ENCODE data around the gene NONO.
"Not testable (repeated sequence)": the region's sequence is repeated elsewhere in the genome, so short reads cannot be mapped to it uniquely, and the experiment has no call there.

The NONO gene

DNA sequence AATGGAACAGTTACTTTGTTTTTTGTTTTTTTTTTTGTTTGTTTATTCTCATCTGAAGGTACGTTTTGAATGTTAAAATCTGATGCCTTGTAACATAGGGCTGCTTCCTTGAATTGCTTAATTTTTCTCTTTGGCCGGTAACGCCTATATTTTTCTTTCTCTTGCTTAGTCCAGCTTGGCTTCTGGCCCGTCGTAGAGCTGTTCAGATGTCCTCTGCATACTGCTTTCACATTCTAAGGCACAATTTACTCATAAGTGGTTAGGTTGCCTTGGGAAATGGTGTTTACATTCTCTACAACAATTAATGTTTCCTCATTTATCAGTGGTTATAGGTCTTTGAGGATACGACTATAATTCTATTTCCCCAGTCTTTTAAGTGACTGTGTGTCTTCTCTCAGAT, 7.9 kb downstream of the NONO start:
- no peak for DNase-seq

DNA sequence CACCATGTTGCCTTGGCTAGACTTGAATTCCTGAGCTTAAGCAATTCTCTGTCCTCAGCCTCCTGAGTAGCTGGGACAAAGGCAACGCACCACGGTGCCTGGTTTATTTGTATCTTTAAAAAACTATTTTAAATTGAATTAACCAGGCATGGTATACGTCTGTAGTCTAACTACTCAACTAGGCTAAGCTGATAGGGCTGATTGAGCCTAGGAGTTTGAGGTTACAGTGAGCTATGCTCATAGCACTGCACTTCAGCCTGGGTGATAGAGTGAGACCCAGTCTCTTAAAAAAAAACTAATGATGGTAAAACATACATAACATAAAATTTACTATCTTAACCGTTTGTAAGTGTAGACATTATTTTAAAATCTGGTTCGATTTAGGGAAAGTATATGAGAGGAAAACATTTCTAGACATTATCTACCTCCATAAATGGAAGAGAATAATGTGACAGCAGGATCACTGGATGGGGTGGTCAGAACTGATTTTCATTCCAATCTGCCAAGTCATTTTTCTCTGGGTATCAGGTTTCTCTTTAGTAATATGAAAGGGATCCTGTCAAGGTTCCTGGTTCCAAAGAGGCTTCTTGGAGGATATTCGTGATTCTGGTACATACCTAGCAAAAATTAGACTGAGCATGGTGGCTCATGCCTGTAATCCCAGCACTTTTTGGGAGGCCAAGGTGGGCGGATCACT, 9.4 kb downstream of the NONO start:
- DNase-seq, result no peak

DNA sequence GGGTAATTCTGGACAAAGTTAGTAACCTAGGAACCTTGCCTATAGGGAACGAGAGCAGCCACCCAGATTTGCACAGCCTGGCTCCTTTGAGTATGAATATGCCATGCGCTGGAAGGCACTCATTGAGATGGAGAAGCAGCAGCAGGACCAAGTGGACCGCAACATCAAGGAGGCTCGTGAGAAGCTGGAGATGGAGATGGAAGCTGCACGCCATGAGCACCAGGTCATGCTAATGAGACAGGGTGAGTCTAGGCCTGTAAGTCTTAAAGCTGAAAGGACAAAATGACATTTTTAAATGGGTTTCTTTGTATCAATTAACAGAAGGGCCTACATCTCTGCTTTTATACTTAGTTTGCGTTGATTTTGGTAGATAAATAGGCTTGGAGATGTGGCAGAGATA, 13.4 kb downstream of the NONO start:
- no peak for DNase-seq

DNA sequence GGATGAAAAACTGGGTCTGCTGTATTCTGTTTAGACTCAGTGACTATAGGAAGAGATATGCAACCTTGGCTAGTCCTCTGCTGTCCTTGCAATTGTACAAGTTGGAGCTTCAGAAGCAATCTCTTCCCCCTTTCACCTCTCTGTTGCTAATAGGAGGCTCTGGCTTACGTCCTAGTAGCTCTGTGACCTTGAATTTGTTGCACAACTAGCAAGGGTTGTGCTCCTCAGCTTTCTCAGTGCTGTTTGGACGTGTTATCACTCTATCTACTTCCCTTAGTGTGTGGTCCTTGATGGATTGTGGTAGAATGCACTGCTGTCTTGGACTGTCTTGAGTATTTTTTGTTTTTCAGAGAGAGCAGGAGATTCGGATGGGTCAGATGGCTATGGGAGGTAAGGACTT, 14.7 kb downstream of the NONO start:
- DNase-seq, result no peak

DNA sequence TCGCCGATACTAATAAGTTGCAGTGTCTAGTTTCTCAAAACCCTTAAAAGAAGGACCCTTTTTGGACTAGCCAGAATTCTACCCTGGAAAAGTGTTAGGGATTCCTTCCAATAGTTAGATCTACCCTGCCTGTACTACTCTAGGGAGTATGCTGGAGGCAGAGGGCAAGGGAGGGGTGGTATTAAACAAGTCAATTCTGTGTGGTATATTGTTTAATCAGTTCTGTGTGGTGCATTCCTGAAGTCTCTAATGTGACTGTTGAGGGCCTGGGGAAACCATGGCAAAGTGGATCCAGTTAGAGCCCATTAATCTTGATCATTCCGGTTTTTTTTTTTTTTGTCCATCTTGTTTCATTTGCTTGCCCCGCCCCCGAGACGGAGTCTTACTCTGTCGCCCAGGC, 16.6 kb downstream of the NONO start:
- not testable (repeated sequence) for DNase-seq

DNA sequence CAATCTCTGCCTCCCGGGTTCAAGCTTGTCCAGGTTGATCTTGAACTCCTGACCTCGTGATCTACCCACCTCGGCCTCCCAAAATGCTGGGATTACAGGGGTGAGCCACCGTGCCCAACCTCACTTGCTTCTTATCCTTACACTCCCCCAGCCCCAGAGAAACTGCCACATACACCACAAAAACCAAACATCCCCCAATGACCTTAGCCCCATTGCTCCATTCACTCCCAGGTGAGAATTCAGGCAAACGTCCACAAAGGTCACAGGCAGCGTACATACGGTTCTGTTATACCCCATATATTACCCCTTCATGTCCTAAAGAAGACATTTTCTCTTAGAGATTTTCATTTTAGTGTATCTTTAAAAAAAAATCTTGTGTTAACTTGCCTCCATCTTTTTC, 17.1 kb downstream of the NONO start:
- not testable (repeated sequence) for DNase-seq

DNA sequence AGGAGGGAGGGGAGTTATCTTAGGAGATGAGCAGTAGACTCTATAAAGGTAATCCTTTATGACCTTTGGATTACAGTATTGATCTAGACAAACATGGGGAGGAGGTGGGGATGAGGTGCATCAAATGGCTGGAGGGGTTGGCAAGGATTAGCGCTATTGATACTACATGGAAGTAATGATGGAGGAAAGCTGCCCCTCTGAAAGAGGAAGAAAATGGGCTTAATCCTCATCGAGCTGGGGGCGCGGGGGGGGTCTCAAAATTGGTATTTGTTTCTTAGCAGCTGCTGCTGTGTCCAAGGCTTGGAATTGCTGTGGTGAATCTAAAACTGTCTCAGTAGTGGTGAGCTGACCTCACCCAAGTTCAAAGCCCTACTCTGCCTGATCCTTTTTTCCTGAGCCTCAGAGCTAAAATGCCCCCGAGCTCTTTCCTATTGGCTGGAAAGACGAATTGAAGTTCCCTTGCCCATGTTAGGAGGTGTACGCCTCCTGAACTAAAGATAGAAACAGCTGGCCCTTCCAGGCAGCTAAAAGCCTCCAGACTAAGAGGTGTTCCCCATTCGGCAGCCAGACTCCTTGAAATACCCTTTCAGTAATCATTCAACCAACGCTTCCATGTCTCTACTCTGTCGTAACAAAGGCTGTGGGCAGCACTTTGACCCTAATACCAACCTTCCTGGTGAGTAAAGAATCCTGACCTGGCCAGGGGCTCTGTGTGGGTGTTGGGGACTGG, 17.9 kb downstream of the NONO start, which contains the start of gene ITGB1BP2:
Gene ITGB1BP2, plus strand, starts transcription at position 556 of the 730 bp plus-strand sequence. Its CDS starts 57 bp downstream, at position 613.
- no peak for DNase-seq

DNA sequence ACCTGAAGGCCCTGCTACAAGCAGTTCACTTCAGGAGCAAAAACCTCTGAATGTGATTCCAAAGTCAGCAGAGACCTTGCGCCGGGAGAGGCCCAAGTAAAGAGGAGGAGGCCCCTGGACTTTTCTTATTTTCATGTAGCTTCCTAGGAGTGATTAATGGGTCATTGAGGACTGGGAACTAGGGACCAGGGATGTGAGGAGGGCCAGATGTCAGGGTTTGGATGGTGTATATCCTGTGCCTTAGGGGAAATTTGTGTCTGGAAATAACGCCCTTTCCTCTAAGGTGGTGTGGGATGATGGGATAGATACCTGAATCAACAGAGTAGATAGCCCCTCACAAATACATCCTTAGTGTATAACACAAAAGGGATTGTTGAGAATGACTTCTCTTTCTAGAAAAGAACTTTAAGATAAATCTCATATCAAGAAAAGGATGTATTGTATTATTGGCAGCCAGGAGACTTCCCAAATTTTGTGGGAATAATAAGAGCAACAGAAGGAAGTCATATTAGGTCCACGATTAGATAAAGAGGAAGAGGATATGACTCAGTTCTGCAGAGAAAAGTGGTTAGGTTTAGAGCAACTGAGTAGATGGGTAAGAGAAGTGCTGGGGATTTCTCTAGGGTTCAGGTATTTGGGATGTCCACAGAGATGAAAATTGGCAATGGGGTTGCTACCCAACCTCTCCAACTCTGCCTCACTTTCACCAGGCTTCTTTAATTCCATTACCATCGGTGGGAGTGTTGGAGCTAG, 19.2 kb downstream of the NONO start:
- DNase-seq, result no peak

DNA sequence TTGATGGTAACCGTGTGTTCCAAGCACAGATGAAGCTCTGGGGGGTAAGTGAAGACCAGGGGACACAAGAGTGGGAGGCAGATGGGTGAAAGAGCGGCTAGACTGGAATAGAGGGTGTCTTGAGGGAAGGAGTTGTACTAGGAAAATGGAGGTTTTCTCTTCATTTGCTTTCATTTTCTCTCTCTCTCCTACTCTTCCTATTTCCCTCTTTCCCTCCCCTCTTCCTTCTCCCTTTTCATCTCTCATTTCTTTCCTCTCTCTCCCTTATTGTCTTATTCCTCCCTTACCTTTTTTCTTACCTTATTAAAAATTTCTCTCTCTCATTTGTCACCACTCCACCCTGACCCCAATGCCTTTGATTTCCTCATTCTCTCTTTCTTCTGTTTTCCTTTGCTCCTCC, 21.1 kb downstream of the NONO start:
- DNase-seq, result no peak

DNA sequence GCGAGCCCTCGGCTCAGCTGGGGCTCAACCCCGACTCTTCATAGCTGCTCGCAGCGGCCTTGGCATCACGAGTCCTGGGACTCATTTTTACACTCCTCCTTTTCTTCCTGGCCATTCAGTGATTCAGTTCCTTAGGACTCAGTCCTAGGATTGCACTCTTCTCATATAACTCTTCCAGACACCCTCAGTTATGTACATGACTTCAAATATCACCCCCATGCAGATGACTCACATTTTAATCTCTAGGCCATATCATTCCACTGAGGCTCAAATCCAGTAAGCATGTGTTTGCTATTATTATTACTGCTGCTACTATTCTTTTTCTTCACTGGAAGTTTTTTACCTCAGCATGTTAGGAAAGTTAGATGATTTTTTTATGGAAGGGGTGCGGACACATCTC, 32.5 kb downstream of the NONO start:
- DNase-seq, result no peak

DNA sequence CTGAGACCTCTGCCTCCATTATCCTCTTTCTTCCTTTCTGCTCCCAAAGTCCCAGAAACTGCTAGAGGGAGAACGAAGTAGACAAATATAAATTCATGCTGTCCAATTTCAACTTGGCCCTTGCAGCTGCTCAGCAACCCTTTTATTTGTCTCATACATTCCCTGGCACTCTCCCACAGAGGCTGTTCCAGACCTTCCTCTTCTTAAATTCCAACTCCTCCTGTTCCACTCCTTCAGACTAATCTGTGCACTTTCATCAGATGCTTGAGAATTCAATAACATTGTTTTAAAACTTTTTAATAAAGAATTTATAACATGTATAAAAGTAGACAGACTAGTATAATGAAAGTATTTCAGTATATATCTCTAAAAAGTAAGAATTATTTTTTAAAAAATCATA, 33.5 kb downstream of the NONO start:
- DNase-seq, result not testable (repeated sequence)

DNA sequence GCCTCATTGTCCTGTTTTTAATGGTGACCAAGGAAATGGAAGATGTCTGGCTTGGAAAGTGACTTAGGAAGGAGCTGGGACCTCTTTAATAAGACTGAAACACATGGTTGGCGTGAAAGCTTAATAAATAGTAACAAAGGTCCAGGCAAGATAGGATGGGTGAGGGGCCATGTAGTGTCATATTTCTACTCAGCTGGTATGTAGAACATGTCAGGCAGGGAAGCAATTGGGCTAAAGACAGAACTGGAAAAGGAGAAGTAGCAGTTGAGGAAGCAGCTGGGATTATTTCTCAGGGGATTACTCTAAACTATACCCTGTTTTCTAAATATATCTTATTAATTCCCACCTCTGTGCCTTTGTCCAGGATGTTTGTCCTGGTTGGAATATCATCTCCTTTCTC, 36.7 kb downstream of the NONO start:
- DNase-seq, result no peak

DNA sequence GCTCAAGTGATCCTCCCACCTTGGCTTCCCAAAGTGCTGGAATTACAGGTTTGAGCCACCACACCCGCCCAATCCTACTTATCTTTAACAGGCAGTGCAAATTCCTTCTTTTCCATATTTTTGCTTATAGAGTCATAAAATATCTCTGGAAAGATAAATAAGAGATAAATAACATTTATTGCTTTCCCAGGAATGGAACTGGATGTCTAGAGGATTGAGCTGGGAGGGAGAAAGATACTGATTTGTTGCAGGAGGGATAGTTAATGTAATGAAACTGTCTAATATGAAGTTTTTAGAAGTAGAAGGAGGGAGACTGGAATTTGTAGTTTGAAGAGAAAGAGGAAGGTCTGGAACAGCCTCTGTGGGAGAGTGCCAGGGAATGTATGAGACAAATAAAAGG, 38.3 kb downstream of the NONO start:
- DNase-seq, result no peak

DNA sequence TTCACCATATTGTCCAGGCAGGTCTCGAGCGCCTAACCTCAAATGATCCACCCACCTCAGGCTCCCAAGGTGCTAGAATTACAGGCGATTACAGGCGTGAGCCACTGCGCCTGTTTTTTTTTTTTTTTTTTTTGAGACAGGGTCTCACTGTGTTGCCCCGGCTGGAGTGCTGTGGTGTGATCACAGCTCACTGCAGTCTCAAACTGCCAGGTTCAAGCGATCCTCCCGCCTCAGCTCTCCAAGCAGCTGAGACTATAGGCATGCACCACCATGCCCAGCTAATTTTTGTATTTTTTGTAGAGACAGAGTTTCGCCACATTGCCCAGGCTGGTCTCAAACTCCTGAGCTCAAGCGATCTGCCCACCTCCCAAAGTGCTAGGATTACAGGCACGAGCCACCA, 41.0 kb downstream of the NONO start:
- not testable (repeated sequence) for DNase-seq

DNA sequence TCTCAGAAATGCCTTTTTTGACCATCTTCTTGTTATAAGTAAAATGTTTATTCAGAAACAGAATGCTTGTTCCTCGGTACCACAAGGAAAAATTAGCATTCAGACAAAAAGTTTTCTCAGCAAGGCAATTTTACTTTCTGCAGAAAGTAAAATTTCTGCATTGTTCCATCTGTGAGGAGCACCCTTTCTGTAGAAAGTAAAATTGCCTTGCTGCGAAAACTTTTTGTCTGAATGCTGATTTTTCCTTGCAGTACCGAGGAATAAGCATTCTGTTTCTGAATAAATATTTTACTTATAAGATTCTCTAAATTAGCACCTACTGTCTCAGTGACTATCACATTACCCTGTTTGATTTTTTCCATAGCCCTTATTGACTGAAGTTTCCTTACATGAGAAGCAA, 43.0 kb downstream of the NONO start:
- no peak for DNase-seq

DNA sequence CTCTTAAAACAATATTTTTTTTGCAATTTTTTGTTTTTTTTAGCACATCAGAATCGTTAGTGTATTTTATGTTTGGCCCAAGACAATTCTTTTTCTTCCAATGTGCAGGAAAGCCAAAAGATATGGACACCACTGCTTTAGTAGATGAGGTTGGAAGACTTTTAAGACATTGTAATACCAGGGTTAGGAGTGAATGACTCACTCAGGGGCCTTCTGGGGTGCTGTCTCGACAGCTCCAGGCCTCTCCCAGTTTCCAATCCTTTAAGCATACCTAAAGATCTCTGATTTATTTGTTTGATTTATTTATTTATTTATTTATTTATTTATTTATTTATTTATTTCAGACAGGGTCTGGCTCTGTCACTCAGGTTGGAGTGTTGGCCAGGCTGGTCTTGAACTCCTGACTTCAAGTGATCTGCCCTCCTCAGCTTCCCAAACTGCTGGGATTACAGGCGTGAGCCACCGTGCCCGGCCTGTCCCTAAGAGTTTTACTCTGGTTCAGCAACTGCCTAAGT, 65.8 kb downstream of the NONO start:
- DNase-seq, result not testable (repeated sequence)

DNA sequence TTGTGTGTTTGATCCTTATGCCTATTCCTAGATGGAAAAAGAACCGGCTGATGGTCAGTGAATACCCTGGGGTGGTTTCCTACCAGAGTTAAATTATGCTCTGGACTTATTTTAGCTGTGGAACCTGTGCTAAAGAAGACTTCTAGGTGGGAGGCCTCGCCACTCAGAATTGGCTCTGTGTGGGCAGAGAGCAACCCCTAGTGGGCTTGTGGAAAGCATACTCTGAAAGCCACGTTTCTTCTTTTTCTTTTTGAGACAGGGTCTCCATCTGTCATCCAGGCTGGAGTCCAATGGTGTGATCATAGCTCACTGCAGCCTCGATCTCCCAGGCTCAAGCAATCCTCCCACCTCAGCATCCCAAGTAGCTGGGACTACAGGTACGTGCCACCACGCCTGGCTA, 66.4 kb downstream of the NONO start:
- DNase-seq, result not testable (repeated sequence)
